ENCODE data around the gene DCST1.
"Not testable (repeated sequence)": the region's sequence is repeated elsewhere in the genome, so short reads cannot be mapped to it uniquely, and the experiment has no call there.

Gene DCST1, protein sequence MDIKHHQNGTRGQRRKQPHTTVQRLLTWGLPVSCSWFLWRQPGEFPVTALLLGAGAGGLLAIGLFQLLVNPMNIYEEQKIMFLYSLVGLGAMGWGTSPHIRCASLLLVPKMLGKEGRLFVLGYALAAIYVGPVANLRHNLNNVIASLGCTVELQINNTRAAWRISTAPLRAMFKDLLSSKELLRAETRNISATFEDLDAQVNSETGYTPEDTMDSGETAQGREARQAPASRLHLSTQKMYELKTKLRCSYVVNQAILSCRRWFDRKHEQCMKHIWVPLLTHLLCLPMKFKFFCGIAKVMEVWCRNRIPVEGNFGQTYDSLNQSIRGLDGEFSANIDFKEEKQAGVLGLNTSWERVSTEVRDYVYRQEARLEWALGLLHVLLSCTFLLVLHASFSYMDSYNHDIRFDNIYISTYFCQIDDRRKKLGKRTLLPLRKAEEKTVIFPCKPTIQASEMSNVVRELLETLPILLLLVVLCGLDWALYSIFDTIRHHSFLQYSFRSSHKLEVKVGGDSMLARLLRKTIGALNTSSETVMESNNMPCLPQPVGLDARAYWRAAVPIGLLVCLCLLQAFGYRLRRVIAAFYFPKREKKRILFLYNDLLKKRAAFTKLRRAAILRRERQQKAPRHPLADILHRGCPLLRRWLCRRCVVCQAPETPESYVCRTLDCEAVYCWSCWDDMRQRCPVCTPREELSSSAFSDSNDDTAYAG

DNA sequence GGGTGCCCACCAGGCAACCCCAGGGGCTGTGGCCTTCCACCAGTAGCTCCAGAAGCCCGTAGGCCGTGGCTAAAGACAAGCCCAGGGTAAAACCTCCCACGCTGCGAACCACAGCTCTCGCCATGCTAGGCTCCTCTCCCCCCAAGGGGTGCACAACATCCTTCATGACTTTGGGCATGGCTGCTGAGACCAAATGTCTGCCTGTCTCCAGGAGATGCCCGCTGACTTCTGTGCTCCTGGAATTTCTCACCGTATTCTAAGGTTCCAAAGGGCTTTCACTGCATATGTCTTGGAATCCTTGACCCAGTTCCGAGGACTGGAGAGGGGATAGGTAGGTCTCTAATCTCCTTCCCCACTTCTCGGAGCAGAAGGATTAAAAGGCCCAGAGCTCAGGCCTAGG is at the start of gene DCST1, which contains the start of gene DCST2:
DCST1 (plus strand) TSS at position 301 of the 400 bp plus-strand sequence. CDS start 213 bp downstream, outside the sequence.
DCST2 (minus strand) TSS at position 258 of the 400 bp plus-strand sequence; CDS start at position 178, 80 bp downstream.
- no peak for DNase-seq

DNA sequence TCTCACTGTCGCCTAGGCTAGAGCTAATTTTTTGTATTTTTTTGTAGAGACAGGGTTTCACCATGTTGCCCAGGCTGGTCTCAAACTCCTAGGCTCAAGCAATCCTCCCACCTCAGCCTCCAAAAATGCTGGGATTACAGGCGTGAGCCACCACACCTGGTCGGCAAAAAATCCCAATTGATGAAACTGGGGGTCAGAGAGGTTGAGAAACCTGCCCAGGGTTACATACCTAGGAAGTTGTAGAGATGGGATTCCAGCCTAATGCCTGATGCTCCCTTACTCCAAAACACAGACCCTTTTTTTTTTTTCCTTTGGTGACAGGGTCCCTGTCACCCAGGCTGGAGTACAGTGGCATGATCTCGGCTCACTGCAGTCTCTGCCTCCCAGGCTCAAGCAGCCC is 46.9 kb upstream of the DCST1 start:
- not testable (repeated sequence) for DNase-seq

DNA sequence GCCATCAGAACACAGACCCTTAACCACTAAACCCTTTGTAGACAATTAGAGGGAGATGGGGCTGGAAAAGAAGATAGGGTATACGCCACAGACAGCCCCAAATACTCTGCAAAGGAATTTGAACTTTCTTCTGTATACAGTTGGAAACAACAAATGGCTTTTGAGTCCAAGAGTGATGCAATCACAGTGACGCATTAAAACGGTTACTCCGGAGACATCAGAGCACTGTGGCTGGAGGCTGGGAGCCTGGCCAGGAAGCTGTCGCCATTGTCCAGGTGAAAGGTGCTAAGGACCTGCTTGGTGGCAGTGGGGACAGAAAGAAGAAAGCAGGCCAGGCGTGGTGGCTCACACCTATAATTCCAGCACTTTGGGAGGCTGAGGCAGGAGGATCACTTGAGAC is 46.3 kb upstream of the DCST1 start:
- DNase-seq: no peak

DNA sequence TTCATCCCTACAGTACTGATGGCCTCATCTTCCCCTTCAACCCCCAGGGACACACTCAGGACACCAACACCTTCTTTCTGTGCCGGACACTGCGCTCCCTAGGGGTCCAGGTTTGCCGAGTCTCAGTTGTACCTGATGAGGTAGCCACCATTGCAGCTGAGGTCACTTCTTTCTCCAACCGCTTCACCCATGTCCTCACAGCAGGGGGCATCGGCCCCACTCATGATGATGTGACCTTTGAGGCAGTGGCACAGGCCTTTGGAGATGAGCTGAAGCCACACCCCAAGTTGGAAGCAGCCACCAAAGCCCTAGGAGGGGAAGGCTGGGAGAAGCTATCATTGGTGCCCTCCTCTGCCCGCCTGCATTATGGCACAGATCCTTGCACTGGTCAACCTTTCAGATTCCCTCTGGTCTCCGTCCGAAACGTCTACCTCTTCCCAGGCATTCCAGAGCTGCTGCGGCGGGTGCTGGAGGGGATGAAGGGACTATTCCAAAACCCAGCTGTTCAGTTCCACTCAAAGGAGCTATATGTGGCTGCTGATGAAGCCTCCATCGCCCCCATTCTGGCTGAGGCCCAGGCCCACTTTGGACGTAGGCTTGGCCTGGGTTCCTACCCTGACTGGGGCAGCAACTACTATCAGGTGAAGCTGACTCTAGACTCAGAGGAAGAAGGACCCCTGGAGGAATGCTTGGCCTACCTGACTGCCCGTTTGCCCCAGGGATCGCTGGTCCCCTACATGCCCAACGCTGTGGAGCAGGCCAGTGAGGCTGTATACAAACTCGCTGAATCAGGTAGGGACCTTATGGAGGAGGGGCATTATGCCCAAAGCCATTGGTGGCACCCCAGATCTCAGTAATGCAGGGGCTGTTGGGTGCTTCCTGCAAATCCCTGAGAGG is 45.3 kb upstream of the DCST1 start:
- no peak for DNase-seq

DNA sequence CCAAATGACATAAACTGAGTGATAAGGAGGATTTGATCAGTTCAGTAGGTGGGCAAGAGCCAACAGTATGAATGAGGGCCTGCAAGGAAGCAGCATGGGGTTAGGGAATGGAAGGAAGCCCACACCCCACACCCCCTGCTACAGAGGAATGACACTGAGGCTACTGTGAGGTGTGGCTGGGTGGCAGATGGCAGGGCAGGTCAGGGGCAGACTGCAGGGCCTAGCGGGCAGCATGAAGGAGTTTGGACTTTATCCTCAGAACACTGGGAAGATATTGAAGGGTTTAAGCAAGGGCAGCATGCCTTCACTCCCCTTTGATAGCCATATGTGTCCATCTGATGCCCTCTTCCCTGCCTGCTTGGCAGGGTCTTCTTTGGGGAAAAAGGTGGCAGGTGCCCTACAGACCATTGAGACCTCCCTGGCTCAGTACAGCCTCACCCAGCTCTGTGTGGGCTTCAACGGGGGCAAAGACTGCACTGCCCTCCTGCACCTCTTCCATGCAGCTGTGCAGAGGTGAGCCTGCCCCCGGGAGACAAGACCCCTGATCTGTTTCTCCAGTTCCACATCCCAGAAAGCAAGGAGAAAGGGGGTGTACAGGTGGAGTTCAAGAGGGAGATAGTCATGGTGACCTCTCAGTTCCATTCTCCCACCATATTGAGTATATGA is 44.3 kb upstream of the DCST1 start:
- DNase-seq: no peak

DNA sequence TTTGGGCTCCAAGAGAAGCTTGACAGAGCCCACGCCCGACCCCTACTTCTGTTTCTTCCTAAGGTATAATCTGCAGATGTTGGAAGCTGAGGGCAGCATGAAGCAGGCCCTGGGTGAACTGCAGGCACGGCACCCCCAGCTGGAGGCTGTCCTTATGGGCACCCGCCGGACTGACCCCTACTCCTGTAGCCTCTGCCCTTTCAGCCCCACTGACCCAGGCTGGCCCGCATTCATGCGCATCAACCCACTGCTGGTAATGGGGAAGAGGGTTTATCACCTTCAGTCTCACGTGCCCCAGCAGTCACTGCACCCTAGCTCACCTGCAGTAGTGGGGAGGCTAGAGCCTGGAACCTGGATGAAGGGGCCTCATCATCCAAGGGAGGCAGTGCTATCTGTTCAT is 43.3 kb upstream of the DCST1 start:
- no peak for DNase-seq

DNA sequence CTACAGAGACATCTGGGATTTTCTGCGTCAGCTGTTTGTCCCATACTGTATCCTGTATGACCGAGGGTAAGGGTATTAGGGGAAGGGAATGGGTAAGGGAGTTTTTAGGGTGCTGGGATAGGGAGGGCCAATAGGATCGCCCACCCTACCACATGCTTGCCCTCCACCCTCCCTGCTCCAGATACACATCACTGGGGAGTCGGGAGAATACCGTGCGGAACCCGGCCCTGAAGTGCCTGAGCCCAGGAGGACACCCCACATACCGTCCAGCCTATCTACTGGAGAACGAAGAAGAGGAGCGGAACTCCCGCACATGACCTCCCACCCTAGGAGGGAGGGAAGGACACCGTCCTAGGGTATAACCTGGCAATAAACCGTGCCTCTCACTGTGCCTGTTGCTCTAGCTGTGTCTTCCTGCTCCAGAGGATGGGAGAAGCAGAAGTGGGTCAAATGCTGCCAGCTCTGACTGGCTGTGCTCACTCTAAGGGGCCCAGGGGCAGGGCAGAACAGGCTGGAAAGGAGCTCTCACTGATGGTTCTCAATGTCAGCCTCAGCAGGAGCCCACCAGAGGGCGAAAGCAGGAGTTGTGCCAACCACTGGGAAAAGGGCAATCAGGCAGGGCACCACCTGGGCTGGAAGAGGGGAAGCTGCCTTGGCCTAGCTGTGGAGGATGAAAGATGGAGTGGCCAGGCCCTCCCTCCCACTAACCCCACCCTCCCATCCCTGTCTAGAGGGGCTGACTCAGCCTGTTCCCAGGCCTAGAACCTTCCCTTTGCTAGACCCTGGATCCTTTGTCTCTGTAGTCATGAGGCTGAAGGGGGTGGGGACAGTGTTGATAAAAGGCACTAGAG is 40.7 kb upstream of the DCST1 start:
- DNase-seq: peak; percentile 21

DNA sequence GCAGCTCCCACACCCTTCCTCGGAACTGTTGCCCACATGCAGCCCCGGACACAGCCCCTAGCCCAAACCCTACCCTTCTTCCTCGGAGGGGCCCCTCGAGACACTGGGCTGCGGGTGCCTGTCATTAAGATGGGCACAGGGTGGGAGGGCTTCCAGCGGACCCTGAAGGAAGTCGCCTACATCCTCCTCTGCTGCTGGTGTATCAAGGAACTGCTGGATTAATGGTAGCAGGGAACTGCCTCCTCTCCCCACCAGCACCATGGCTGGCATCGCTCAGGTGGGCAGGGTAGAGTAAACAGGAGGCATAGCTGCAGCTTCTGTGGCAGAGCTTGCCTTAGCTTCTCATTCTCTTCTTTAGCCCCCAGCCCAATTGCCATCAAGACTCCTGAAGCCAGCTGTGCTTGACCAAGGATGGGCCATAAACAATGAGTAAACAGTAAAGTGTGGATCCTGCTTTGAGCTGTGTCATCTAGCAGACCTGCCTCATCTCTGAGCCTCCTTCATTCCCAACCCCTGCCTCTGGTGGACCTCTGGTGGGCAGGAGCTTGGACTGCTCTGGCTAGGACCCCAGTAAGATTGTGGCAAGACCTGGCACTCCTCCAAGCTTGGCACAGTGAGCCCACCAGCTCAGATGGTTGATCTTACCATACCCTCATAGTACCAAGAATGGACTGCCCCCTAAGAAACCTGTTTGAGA is 39.9 kb upstream of the DCST1 start, which contains the start of gene LENEP:
LENEP (plus strand) TSS at position 15 of the 697 bp plus-strand sequence; CDS start at position 37, 22 bp downstream.
- DNase-seq: peak; percentile 16

DNA sequence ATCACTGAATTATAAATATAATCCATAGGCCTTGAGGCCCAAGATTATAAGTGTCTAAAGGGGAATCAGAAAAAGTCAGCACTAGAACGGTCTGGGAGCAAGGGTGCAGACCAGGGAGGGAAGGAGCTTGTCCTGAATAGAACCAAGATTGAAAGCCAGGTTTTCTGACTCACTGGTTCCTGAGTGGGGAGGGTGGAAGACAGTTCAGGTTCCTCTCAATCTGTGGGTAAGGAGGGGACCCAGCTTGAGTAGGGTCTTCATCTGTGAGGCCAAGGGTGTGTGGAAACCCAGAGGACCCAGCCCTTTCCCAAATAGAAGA is 39.4 kb upstream of the DCST1 start:
- no peak for DNase-seq

DNA sequence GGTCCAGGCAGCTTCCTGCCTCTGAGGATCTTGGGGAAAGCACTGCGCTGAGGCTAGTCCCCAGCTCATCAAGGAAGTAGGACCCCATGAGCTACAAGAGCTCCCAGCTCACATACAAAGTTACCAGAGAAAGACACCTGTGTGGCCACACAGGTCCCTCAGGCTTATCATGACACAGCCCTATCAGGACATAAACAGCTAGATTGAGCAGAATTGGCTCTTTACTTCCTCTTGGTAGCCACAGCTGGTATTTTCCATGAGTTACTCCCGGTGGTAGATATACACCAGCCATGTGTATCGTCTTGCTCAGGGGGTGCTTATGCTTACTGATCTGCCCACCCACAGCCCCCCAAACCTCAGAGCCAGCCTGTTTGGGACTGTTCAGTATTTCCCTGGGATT is 39.0 kb upstream of the DCST1 start:
- no peak for DNase-seq

DNA sequence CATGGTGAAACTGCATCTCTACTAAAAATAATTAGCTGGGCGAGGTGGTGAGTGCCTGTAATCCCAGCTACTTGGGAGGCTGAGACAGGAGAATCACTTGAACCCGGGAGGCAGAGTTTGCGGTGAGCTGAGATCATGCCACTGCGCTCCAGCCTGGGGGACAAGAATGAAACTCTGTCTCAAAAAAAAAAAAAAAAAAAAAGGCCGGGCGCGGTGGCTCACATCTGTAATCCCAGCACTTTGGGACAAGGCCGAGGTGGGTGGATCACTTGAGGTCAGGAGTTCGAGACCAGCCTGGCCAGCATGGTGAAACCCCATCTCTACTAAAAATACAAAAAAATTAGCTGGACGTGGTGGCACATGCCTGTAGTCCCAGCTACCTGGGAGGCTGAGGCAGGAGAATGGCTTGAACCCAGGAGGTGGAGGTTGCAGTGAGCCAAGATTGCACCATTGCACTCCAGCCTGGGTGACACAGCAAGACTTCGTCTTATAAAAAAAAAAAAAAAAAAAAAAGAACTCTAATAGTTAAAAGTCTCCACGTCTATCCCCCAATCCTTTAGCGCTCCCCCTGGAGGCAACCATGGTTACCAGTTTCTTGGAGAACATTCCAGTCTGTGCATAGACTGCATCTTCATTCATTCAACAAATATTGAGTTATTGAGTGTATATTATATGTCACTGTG is 38.2 kb upstream of the DCST1 start:
- DNase-seq: peak; percentile 59

DNA sequence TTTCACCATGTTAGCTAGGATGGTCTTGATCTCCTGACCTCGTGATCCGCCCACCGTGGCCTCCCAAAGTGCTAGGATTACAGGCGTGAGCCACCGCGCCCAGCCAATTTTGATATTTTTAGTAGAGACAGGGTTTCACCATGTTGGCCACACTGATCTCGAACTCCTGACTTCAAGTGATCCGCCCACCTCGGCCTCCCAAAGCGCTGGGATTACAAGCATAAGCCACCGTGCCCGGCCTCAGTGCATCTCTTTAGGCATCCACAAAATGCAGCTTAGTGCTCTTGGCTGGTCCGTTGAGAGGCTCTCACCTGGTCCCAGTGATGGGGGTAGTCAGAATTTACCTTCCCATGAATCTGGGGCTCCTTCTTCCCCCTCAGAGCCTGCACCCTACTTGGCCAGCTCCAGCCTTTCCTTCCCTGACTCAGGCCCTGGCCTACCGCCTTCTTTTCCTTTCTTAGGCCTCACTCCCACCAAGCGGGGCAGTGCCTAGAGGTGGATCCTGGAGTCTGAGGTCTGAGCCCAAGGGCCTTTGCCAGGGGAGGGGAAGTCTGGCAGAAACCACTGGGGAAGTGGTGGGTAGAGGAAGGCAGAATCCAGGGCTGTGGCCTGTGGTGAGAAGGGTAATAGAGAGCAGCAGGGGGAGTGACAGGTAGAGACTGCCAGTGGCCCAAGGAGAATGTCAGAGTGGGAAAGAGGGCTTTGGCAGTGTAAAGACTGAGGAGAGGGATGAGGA is 36.5 kb upstream of the DCST1 start:
- peak; percentile 18 for DNase-seq

DNA sequence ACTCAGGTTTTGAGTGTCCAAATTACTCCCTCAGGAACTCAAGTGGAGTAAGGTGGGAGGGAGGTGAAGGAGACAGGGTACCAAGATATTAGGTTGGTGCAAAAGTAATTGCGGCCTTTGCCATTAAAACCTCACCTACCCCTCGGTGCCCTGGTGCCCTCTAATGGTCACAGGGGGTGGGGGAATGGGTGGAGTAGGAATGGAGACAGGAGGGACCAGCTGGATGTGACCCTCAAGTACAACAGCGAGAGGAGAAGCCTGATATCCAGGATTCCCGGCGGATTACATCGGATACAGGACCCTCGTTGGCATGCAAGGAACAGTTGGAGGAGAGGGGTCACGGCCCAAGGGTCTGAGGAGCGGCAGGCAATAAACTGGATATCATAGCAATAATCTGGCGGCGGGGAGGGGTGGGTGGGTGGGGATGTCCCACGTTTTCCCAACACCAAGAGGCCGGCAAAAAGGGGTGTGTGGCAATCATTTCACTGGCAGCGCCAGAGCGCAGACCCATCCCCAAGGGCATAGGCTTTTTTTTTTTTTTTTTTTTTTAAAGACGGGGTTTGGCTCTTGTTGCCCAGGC is 35.3 kb upstream of the DCST1 start:
- peak; percentile 16 for DNase-seq

DNA sequence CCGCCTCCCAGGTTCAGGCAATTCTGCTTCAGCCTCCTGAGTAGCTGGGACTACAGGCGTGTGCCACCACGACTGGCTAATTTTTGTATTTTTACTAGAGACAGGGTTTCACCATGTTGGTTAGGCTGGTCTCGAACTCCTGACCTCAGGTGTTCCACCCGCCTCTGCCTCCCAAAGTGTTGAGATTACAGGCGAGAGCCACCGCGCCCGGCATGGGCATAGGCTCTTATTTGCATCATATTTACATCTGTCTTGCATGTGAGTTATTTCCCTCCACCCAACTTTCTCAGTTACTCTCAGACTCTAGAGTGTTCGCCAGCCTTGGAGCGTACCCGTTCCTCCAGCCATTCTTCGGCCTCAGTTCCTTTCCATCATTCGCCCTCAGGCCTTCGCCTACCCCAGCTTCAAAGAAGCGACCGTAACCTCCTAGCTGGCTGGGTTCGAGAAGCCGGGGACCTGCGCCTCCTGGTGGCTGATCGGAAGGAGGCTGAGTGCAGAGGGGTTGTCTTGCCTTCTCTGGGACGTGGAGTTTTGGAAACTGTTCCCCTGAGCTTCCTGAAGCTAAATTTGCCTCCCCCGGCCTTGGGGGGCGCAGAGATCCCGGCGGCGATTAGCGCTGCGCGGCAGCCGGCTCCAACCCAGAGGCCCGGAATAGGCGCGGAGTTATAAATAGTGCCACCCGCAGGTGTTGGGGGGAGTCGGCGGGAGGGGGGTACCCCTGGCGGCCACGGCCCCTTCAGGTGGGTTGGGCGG is 34.6 kb upstream of the DCST1 start:
- DNase-seq: peak; percentile 84

DNA sequence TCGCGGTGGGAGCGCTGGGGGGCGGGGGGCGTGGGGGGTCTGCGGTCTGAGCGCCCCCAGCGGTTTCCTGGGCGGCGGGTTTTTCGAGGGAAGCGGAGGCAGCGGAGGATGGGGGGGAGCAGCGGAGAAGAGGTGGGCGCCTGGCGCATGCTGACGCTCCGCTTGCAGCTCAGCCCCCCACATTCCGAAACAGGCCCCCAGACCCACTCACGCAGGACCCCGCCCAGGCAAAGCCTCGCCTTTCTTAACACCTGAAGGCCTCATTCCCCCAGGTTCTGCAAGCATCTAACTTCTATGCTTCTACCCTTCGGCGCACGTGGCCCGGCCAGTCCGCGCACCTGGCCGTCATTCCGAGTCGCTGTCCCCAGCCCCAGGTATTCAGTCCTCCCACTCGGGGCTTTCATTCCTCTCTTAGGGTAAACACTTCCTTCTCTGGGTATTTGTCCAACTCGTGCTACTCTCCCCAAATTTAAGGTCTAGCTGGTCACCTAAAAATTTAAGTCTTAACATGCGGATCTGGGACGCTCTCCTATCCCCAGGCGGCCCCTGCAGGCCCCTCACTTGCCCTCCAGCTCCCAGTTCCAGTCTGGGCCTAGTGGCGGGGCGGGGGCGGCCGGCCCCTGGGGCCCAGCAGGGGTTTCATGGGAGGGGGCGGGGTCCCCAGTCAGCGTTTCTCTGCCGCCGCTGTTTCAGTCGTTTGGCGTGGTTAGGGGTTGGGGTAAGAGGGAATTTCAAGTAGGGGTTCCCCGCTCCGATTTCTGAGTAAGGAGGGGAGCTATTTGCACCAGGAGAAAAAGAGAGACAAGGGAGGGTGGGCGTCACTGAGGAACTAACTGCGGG is 33.8 kb upstream of the DCST1 start:
- peak; percentile 55 for DNase-seq

DNA sequence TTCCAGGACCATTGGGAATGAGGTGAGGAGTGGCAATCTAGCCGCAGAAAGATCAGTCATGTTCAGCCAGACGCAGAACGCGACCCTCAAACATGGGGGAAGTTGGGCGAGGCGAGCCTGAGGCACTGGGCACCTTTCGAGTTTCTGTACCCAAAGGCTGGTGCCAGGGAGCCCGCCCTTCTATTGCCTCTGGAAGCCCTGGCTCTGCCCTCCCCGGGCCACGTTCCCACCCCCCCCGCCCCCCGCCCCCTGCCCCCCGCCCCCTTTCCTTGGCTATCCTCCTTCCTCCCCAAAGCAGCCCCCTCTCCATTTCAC is 33.3 kb upstream of the DCST1 start:
- DNase-seq: no peak

DNA sequence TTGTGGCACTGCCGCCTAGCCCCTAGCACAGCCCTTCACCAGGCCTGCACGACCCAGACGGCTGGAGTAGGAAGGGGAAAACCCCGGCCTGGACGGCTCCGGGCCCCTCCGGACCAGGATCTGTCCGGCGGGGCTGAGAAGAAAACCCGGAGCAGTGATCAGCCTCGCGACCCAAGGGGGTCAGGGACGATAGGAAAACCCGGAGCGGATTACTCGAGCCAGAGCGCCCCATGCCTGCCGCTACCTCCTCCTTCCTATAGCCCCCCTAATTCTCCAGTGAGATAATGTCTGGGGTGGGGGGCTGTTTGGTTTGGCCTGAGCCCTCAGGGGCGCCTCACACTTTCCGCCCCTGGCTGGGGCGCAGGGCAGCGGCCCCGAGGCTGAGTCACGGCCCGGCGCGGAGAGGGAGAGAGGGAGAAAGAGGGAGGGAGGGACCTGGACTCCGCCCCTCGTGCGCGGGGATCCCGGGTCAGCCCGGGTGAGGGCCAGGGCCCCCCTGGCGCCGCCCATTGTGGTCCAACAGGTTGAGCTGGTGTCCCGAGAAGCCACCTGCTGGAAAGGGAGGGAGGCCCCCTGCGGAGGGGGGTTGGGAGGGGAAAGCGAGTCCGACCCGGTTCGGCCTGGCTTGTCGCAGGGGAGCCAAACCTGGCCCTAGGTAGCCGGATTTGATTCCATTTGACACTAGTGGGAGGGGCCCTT is 32.7 kb upstream of the DCST1 start:
- DNase-seq: peak; percentile 93
